Activated CD8-positive, alpha-beta memory T cell treated with anti-CD3 and anti-CD28 coated beads for 48 hours (primary cell): ENCODE results near the gene PI4KA.
A peak's percentile ranks its signal among the peaks of the same experiment; 100 is the strongest.
"Not testable (repeated sequence)": the region's sequence is repeated elsewhere in the genome, so short reads cannot be mapped to it uniquely, and the experiment has no call there.

Experiments used
- DNase-seq, 3 experiments: peaks; one replicate each; pipeline ENCODE4 v3.0.0-alpha.2; 2020; ENCODE audit warnings: low read depth in 2 of 3, low spot score in 2 of 3

The PI4KA gene

DNA sequence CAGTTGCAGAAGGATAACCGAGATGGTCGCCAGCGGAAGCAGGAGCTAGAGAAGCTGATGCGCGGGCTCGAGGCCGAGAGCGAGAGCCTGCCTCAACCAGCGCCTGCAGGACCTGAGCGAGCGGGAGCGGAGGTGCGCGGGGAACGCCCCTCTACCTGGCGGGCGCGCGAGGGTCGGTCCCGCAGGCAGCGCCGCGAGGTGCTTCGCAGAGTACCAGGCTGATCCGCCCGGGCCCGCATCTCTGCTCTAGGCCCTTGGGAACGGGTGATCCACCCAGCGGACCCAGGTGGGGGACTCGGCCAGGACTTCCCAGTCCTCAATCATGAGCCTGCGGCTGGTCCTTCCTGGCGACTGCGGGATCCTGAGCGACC lies 156.5 kb downstream of the PI4KA start:
- DNase-seq: not testable (repeated sequence)

GRCh38 chr22:20701680-20702136 lies 156.9 kb downstream of the PI4KA start:
- not testable (repeated sequence) for DNase-seq

- not testable (repeated sequence) for DNase-seq
Observed at GRCh38 chr22:20700347-20700746, 158.3 kb downstream of the PI4KA start.

GRCh38 chr22:20699856-20700255 lies 158.8 kb downstream of the PI4KA start:
- not testable (repeated sequence) for DNase-seq

- peak in 1 of 3 experiments; percentile 27 for DNase-seq
Observed at GRCh38 chr22:20697481-20698113, 161.0 kb downstream of the PI4KA start.

- not testable (repeated sequence) for DNase-seq
Observed at GRCh38 chr22:20696056-20696455, 162.6 kb downstream of the PI4KA start.

GRCh38 chr22:20695205-20695604 lies 163.4 kb downstream of the PI4KA start:
- not testable (repeated sequence) for DNase-seq

GRCh38 chr22:20694256-20694655 lies 164.4 kb downstream of the PI4KA start:
- not testable (repeated sequence) for DNase-seq

GRCh38 chr22:20692926-20693325 lies 165.7 kb downstream of the PI4KA start:
- not testable (repeated sequence) for DNase-seq

DNA sequence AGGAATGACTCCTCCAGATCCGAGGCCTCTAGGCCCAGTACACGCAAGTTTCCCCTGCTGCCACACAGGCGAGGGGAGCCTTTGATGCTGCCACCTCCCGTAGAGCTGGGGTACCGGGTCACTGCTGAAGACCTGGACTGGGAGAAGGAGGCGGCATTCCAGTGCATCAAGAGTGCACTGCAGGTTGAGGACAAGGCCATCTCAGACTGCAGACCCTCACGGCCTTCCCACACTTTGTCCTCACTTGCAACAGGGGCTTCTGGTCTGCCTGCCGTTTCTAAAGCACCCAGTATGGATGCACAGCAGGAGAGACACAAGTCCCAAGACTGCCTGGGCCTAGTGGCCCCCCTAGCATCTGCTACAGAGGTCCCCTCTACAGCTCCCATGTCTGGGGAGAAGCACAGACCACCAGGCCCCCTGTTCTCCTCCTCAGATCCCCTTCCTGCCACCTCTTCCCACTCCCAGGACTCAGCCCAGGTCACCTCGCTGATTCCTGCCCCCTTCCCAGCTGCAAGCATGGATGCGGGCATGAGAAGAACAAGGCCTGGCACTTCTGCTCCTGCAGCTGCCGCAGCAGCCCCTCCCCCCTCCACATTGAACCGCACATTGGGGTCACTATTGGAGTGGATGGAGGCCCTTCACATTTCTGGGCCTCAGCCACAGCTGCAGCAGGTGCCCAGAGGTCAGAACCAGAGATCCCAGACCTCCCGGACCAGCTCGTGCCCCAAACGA lies 167.9 kb downstream of the PI4KA start:
- not testable (repeated sequence) for DNase-seq

DNA sequence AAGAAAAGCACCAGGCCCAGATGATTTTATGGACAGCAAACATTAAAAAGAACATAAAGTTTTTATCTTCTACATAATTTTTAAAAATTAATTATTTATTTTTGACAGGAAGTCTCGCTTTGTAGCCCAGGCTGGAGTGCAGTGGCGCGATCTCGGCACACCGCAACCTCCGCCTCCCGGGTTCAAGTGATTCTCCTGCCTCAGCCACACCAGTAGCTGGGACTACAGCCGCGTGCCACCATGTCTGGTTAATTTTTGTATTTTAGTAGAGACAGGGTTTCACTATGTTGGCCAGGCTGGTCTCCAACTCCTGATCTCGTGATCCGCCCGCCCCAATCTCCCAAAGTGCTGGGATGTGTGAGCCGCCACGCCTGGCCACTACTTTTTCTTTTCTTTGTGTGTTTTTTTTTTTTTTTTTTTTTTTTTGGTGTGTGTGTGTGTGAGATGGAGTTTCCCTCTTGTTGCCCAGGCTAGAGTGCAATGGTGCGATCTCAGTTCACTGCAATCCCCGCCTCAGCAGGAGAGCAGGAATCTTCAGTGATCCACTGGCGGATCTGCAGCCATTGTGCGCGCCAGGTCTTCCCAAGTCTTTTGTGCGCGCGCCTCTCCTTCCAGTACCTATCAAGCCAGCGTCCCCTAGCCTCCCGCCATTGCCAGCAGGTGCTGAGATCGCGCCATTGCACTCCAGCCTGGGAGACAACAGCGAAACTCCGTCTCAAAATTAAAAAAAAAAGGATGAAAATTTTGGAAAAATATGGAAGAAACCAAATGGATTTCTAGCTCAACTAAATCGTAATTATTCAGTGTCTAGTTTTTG lies 171.0 kb downstream of the PI4KA start:
- not testable (repeated sequence) for DNase-seq

- not testable (repeated sequence) for DNase-seq
Observed at GRCh38 chr22:20685764-20686163, 172.8 kb downstream of the PI4KA start.

DNA sequence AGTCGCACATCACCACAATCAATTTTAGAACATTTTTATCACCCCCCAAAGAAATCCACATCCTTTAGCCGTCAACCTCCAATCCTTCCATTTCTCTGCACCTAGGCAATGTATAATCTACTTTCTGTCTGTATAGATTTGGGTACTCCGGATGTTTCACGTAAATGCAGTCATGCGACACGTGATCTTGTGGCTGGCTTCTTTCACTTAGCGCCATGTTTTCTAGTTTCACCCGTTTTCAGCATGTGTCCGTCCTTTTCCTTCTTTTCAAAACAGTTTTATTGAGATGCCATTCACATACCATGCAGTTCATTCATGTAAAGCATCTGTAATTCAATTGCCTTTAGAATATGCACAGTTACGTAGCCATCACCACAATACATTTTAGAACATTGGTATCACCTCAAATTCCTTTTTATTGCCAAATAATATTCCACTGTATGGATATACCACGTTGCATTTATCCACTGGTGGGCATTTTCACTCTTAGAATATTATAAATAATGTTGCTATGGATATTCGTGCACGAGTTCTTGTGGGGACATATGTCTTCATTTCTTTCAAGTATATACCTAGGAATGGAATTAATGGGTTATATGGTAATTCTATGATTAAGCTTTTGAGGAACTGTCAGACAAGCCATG lies 179.7 kb downstream of the PI4KA start:
- DNase-seq: not testable (repeated sequence)

- no peak for DNase-seq
Observed at GRCh38 chr22:20677684-20678242, 180.8 kb downstream of the PI4KA start.

DNA sequence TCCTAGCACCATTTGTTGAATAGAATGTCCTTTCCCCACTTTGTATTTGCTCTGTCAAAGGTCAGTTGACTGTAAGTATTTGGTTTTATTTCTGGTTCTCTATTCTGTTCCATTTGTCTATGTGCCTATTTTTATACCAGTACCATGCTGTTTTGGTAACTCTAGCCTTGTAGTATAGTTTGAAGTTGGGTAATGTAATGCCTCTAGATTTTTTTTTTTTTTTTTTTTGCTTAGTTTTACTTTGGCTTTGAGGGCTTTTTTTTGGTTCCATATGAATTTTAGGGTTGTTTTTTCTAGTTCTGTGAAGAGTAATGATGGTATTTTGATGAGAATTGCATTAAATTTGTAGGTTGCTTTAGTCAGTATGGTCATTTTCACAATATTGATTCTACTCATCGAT lies 183.0 kb downstream of the PI4KA start:
- DNase-seq: not testable (repeated sequence)

DNA sequence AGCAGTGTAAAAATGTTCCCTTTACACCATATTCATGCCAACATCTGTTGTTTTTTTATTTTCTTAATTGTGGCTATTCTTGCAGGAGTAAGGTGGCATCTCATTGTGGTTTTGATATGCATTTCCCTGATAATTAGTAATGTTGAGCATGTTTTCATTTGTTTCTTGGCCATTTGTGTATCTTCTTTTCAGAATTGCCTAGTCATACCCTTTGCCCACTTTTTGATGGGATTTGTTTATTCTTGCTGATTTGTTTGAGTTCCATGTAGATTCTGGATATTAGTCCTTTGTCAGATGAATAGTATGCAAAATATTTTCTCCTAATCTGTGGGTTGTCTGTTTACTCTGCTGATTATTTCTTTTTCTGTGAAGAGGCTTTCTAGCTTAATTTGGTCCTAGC lies 183.6 kb downstream of the PI4KA start:
- no peak for DNase-seq

DNA sequence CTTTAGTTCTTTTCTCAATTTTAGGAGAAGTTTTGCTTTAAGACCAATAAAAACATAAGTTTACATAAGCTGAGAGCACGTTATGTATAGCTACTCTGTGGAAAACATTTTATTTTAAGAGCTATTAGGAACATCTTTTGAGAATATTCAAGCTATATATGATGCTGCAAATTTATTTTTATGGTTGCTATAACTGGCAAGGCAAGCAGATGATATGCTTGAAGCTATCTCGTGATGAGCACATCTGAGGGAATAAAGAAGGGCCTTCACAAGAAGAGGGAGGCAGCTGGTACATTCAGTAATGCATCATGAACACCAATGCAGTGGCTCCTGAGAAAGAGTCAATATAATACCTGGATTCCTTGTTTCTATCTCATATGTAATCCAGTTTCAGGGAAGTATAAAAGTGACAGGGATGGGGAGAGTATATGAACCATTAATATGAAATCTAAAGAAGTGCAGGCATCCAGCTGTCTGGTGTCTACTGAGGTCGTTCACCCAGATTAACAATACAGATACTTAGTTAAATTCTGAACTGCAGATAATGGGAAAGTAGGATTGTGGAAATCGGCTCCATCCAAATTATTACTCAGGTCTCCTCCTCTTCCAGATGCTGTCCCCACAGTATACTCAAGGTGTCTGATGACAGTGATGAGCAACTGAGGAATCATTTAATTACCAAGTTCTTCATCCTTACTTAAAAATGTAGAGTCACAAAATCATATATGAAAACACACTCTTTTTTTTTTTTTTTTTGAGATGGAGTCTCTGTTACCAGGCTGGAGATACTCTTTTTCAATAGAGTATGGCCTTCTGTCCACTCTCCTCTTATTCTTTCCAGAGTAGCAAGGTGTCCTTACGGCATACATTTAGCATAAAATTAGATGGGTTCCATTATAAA lies 185.1 kb downstream of the PI4KA start:
- no peak for DNase-seq

DNA sequence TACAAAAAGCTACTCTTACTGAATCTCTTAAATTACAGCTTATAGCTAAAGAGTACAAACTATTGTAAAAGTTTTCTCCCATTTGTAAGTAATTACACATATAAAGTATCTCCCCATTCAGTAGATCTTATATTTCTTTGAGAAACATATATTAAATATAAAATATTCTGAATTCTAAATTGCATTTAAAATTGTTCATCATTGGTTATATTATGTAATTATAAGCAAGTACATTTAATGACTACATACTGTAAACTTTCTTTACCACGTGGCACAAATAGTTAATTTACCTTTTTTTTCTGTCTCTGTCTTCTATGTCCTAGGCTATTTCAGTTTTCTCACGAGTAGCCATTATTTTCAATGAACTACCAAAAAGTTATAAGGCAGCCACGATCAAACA lies 185.9 kb downstream of the PI4KA start:
- DNase-seq: no peak

GRCh38 chr22:20672082-20672424 lies 186.6 kb downstream of the PI4KA start:
- DNase-seq: no peak
